Suprapubic skin (tissue), 4 donors: ENCODE data around the gene LUZP2.

Experiments used
- EP300 ChIP-seq: sonication (generic); formaldehyde crosslinking; IDR thresholded peaks from one replicate; pipeline ENCODE4 v1.6.1; 2017; ENCODE audit warnings: antibody characterized with exemption
- POLR2A ChIP-seq, 2 donors: fragments of 450-650 bp; IDR thresholded peaks; one replicate each; pipeline ENCODE4 v1.6.1; 2017; ENCODE audit warnings: antibody characterized with exemption in 2 of 2, mild to moderate bottlenecking in 2 of 2, moderate library complexity in 2 of 2
- POLR2AphosphoS5 ChIP-seq, 3 donors: sonication (generic); formaldehyde crosslinking; IDR thresholded peaks; one replicate each; pipeline ENCODE4 v1.6.1; 2017; ENCODE audit warnings: antibody characterized with exemption in 3 of 3
- TF ChIP-seq, protein P1 (sequence below), 2 donors: fragments of 200-600 bp in 1 of 2; fragments of 450-650 bp in 1 of 2; sonication (generic) in 1 of 2; IDR thresholded peaks; one replicate each; pipeline ENCODE4 v1.5.1; 2016 to 2019; ENCODE audit warnings: antibody characterized with exemption in 2 of 2, mild to moderate bottlenecking in 1 of 2, moderate library complexity in 1 of 2

GRCh38 chr11:24543771-24544170, 46.9 kb downstream of the LUZP2 start:
- no peak for TF ChIP-seq POLR2A (IDR thresholded peaks at IDR 0.05)
- TF ChIP-seq, protein P1, sequence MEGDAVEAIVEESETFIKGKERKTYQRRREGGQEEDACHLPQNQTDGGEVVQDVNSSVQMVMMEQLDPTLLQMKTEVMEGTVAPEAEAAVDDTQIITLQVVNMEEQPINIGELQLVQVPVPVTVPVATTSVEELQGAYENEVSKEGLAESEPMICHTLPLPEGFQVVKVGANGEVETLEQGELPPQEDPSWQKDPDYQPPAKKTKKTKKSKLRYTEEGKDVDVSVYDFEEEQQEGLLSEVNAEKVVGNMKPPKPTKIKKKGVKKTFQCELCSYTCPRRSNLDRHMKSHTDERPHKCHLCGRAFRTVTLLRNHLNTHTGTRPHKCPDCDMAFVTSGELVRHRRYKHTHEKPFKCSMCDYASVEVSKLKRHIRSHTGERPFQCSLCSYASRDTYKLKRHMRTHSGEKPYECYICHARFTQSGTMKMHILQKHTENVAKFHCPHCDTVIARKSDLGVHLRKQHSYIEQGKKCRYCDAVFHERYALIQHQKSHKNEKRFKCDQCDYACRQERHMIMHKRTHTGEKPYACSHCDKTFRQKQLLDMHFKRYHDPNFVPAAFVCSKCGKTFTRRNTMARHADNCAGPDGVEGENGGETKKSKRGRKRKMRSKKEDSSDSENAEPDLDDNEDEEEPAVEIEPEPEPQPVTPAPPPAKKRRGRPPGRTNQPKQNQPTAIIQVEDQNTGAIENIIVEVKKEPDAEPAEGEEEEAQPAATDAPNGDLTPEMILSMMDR (IDR thresholded peaks at IDR 0.05), result no peak
- TF ChIP-seq POLR2AphosphoS5 (IDR thresholded peaks at IDR 0.05), result no peak
- no peak for TF ChIP-seq EP300
